Caco-2 (cell line): ENCODE data around the gene IPMK. TPM values are rescaled to one million over a fixed set of nuclear protein-coding genes. Genes with fewer than 3 reads are reported as not detected.

ENCODE experiments used
- BruUV-seq: library from RNA; stranded (reverse); fragments of 400-500 nt; replicated peaks from 2 replicates; lab custom pipeline; 2021; lab: Mats Ljungman, UMichigan
- CTCF ChIA-PET: fragments of 300-600 bp; sonication (Branson Sonifier 250); formaldehyde crosslinking; loops from one replicate; lab custom pipeline; 2022; ENCODE audit warnings: antibody characterized with exemption; lab: Charles Lee
- POLR2A ChIA-PET: fragments of 300-600 bp; sonication (Branson Sonifier 250); formaldehyde crosslinking; loops from one replicate; lab custom pipeline; 2022; ENCODE audit warnings: antibody characterized with exemption; lab: Charles Lee
- DNase-seq, 2 experiments: peaks; one replicate each; pipeline versions ENCODE4 v3.0.0 to v3.0.0-alpha.2; 2020 to 2022
- H3K27me3 ChIP-seq: replicated peaks from 2 replicates; pipeline ENCODE4 v1.6.0; 2011; ENCODE audit warnings: low read length; ENCODE audit not compliant: control insufficient read depth, insufficient read depth
- H3K36me3 ChIP-seq: 2 replicates; pipeline ENCODE4 v1.5.1; 2011; ENCODE audit warnings: low read length; ENCODE audit not compliant: control insufficient read depth, insufficient read depth
- H3K4me1 ChIP-seq: fragments of 250-450 bp; sonication (Bioruptor Pico); 2 replicates; pipeline ENCODE4 v1.5.1; 2020; ENCODE audit warnings: mild to moderate bottlenecking
- H3K4me3 ChIP-seq: 2 replicates; pipeline ENCODE4 v1.5.1; 2011; ENCODE audit warnings: low read depth, mild to moderate bottlenecking, control low read depth, low read length
- H3K9me3 ChIP-seq: fragments of 250-450 bp; sonication (Bioruptor Pico); 2 replicates; pipeline ENCODE4 v1.5.1; 2020; ENCODE audit warnings: mild to moderate bottlenecking, moderate library complexity
- H3K27ac Mint-ChIP-seq: one replicate; pipeline ENCODE4 v1.8.0; 2022; ENCODE audit warnings: mixed read lengths; ENCODE audit not compliant: unreplicated experiment
- H3K27me3 Mint-ChIP-seq: one replicate; pipeline ENCODE4 v1.8.0; 2022; ENCODE audit warnings: mixed read lengths; ENCODE audit not compliant: insufficient read depth, unreplicated experiment
- H3K36me3 Mint-ChIP-seq: one replicate; pipeline ENCODE4 v1.8.0; 2022; ENCODE audit warnings: mild to moderate bottlenecking, mixed read lengths; ENCODE audit not compliant: insufficient read depth, unreplicated experiment
- H3K4me1 Mint-ChIP-seq: one replicate; pipeline ENCODE4 v1.8.0; 2022; ENCODE audit warnings: low read depth, mixed read lengths; ENCODE audit not compliant: unreplicated experiment
- H3K4me3 Mint-ChIP-seq: one replicate; pipeline ENCODE4 v1.8.0; 2022; ENCODE audit warnings: mild to moderate bottlenecking, moderate library complexity, mixed read lengths; ENCODE audit not compliant: unreplicated experiment
- H3K9me3 Mint-ChIP-seq: one replicate; pipeline ENCODE4 v1.8.0; 2022; ENCODE audit warnings: mixed read lengths; ENCODE audit not compliant: unreplicated experiment
- CTCF ChIP-seq, 2 experiments: fragments of 200-600 bp in 1 of 2; IDR thresholded peaks; 1 replicate in 1 of 2; 2 replicates in 1 of 2; pipeline versions ENCODE4 v1.5.1 to v1.8.0; 2011 to 2022; ENCODE audit warnings: antibody characterized with exemption in 1 of 2, control low read depth in 1 of 2, inconsistent platforms in 1 of 2, low read depth in 1 of 2, low read length in 1 of 2, mild to moderate bottlenecking in 1 of 2, moderate library complexity in 1 of 2; ENCODE audit not compliant: insufficient read depth in 1 of 2, severe bottlenecking in 1 of 2, unreplicated experiment in 1 of 2
- intact Hi-C: fragments of 100-400 bp; cut with micrococcal nuclease; formaldehyde crosslinking; loops from one replicate; pipeline ENCODE4 v1.10.0; 2022; ENCODE audit not compliant: unreplicated experiment
- total RNA-seq: library from RNA; stranded (reverse); gene quantifications from 2 replicates; pipeline ENCODE4 v1.2.3, GENCODE V29; 2022

Gene IPMK
- total RNA-seq, 1 experiment from 2014 or later: 18.3 TPM

GRCh38 chr10:58217612-58218011, 50.1 kb downstream of the IPMK start:
- H3K27ac Mint-ChIP-seq: no peak overlapping the region
- peaks cover 6% of the 10 kb centered on the region for H3K36me3 Mint-ChIP-seq
- intact Hi-C loops: no loop called here
- CTCF ChIA-PET: no interaction called here
- Histone ChIP-seq H3K4me1 (peaks cover 20% of the 10 kb centered on the region), H3K27me3 (no peaks in the 10 kb centered on the region), H3K9me3 (no peaks in the 10 kb centered on the region), H3K36me3 (0 out of 2 replicates have a peak, but pooled peaks cover under 1% of the 10 kb centered on the region), H3K4me3 (no peak overlapping the region)
- H3K4me3 Mint-ChIP-seq: no peak overlapping the region
- BruUV-seq: no TSS peak
- no peak for DNase-seq
- peaks cover 32% of the 10 kb centered on the region for H3K4me1 Mint-ChIP-seq
- no peak for TF ChIP-seq CTCF (IDR thresholded peaks at IDR 0.05; ENCODE audit: insufficient read depth in 1 of 2, low read depth in 1 of 2, low read length in 1 of 2, severe bottlenecking in 1 of 2, unreplicated experiment in 1 of 2)
- H3K9me3 Mint-ChIP-seq: no peaks in the 10 kb centered on the region
- POLR2A ChIA-PET: no interaction called here
- H3K27me3 Mint-ChIP-seq: no peaks in the 10 kb centered on the region

GRCh38 chr10:58212622-58213021, 55.1 kb downstream of the IPMK start:
- TF ChIP-seq CTCF (IDR thresholded peaks at IDR 0.05; ENCODE audit: insufficient read depth in 1 of 2, low read depth in 1 of 2, low read length in 1 of 2, severe bottlenecking in 1 of 2, unreplicated experiment in 1 of 2): no peak
- no TSS peak for BruUV-seq
- intact Hi-C loops: no loop called here
- Mint-ChIP-seq H3K4me1 (peaks cover 17% of the 10 kb centered on the region), H3K9me3 (no peaks in the 10 kb centered on the region), H3K4me3 (no peak overlapping the region), H3K27me3 (no peaks in the 10 kb centered on the region), H3K36me3 (peaks cover 9% of the 10 kb centered on the region), H3K27ac (no peak overlapping the region)
- H3K27me3 ChIP-seq: no peaks in the 10 kb centered on the region
- no peak for DNase-seq
- ChIA-PET CTCF (no interaction called here), POLR2A (no interaction called here)
- no peaks in the 10 kb centered on the region for H3K9me3 ChIP-seq
- peaks cover 1% of the 10 kb centered on the region; the same call in 1 of the 2 replicates for H3K36me3 ChIP-seq
- H3K4me1 ChIP-seq: peaks cover 6% of the 10 kb centered on the region
- no peak overlapping the region for H3K4me3 ChIP-seq

GRCh38 chr10:58210160-58210559, 57.5 kb downstream of the IPMK start:
- Mint-ChIP-seq H3K27ac (no peak overlapping the region), H3K36me3 (peaks cover 9% of the 10 kb centered on the region), H3K27me3 (no peaks in the 10 kb centered on the region), H3K4me1 (peaks cover 17% of the 10 kb centered on the region), H3K4me3 (no peak overlapping the region), H3K9me3 (no peaks in the 10 kb centered on the region)
- Histone ChIP-seq H3K4me3 (no peak overlapping the region), H3K27me3 (no peaks in the 10 kb centered on the region), H3K4me1 (peaks cover 11% of the 10 kb centered on the region), H3K36me3 (peaks cover 1% of the 10 kb centered on the region; the same call in 1 of the 2 replicates), H3K9me3 (no peaks in the 10 kb centered on the region)
- intact Hi-C loops: no loop called here
- POLR2A ChIA-PET: no interaction called here
- no TSS peak for BruUV-seq
- CTCF ChIA-PET: no interaction called here
- DNase-seq: no peak
- no peak for TF ChIP-seq CTCF (IDR thresholded peaks at IDR 0.05; ENCODE audit: insufficient read depth in 1 of 2, low read depth in 1 of 2, low read length in 1 of 2, severe bottlenecking in 1 of 2, unreplicated experiment in 1 of 2)
